ENCODE results near the gene FHL3. TPM values are rescaled to one million over a fixed set of nuclear protein-coding genes. Genes with fewer than 3 reads are reported as not detected.

FHL3 gene
- total RNA-seq, 1 donor from 2014 or later = 58.5 TPM

GRCh38 chr1:38000529-38001455 lies 4.5 kb downstream of the FHL3 start:
- no peaks in the 10 kb centered on the region for H3K27me3 ChIP-seq (ENCODE audit: control insufficient read depth in 3 of 3, insufficient read depth in 3 of 3, low read length in 3 of 3)
- peak overlapping the region; percentile 67 to 76 (median 75) for H3K4me3 ChIP-seq (ENCODE audit: low read length in 3 of 3)

DNA sequence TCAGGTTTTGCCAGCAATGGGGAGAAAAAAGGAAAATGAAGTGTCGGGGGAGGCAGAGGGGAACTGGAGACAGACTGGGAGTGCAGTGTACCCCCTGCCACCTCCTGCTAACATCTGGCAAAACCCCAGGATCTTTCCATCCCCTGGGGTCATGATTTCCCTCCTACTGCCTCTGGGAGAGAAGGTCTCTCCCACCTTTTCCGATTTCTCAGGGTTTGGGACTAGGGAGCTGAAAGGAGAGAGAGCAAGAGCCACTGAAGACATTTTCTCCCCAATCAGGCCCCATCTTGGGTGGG lies 5.1 kb downstream of the FHL3 start:
- Histone ChIP-seq H3K27ac (ENCODE audit: low read depth, low read length) (peak overlapping the region; percentile 99), H3K27me3 (ENCODE audit: control insufficient read depth in 3 of 3, insufficient read depth in 3 of 3, low read length in 3 of 3) (no peaks in the 10 kb centered on the region), H3K9ac (ENCODE audit: low read depth in 1 of 3, low read length in 3 of 3) (peak overlapping the region; percentile 70 to 100 (median 100)), H3K9me3 (ENCODE audit: control insufficient read depth in 3 of 3, low read length in 3 of 3) (no peaks in the 10 kb centered on the region), H3K36me3 (ENCODE audit: control insufficient read depth in 3 of 3, insufficient read depth in 3 of 3, low read length in 3 of 3) (peaks cover 37 to 49% (median 40%) of the 10 kb centered on the region in 3 donors), H3K4me1 (ENCODE audit: control insufficient read depth in 3 of 3, insufficient read depth in 3 of 3, low read length in 3 of 3) (peaks cover 66 to 85% (median 83%) of the 10 kb centered on the region in 3 donors), H3K4me3 (ENCODE audit: low read length in 3 of 3) (peak overlapping the region; percentile 67 to 76 (median 75))

More at GRCh38 chr1:38000529-38001455, 4.5 kb downstream of the FHL3 start:
- Histone ChIP-seq H3K9ac (ENCODE audit: low read depth in 1 of 3, low read length in 3 of 3) (peak overlapping the region; percentile 70 to 100 (median 100)), H3K27ac (ENCODE audit: low read depth, low read length) (peak overlapping the region; percentile 99), H3K4me1 (ENCODE audit: control insufficient read depth in 3 of 3, insufficient read depth in 3 of 3, low read length in 3 of 3) (peaks cover 67 to 84% (median 79%) of the 10 kb centered on the region in 3 donors), H3K36me3 (ENCODE audit: control insufficient read depth in 3 of 3, insufficient read depth in 3 of 3, low read length in 3 of 3) (peaks cover 37 to 48% (median 40%) of the 10 kb centered on the region in 3 donors), H3K9me3 (ENCODE audit: control insufficient read depth in 3 of 3, low read length in 3 of 3) (no peaks in the 10 kb centered on the region)

DNA sequence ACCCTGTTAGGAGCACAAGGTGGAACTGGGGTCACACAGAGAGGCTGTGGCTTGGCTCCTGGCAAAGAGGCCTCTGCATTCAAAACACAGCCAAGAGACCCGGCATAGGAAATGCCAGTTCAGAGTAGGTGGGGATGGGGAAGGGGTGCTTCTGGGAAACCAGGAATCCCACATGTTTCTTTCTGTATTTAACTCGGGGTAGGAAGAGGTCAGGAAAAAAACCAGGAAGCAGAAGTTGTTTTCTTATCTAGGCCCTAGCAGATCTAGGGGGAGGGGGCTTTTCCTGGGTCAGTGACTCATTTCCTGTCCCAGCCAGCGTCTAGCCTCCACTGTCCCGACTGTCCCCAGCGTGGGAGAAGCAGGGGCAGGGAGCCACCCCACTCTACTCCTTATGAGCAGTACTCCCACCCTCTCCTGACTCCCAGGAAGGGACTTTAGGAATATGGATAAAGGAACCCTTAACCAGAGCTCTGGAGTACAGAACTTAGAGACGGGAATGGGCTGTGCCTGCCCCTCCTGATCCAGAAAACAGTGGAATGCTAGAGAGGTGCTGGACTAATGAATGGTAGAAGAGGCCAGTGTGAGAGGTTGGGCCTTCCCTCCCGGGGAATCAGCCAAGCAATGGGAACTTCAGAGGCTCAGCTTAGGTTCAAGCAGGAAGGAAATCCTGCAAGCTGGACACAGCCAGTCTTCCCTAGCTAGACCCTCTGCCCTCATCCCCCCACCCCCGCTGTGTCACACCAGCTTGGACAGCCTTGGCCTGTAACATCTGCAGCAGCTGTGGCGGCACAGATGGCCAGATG lies 5.7 kb downstream of the FHL3 start:
- H3K9ac ChIP-seq (ENCODE audit: low read depth in 1 of 3, low read length in 3 of 3) = peak overlapping the region; percentile 70 to 100 (median 100)
- peaks cover 36 to 51% (median 40%) of the 10 kb centered on the region in 3 donors for H3K36me3 ChIP-seq (ENCODE audit: control insufficient read depth in 3 of 3, insufficient read depth in 3 of 3, low read length in 3 of 3)
- no peaks in the 10 kb centered on the region for H3K27me3 ChIP-seq (ENCODE audit: control insufficient read depth in 3 of 3, insufficient read depth in 3 of 3, low read length in 3 of 3)
- H3K4me3 ChIP-seq (ENCODE audit: low read length in 3 of 3) = peak overlapping the region; percentile 67 to 76 (median 75)
- H3K4me1 ChIP-seq (ENCODE audit: control insufficient read depth in 3 of 3, insufficient read depth in 3 of 3, low read length in 3 of 3) = peaks cover 66 to 89% (median 85%) of the 10 kb centered on the region in 3 donors
- peak overlapping the region; percentile 99 for H3K27ac ChIP-seq (ENCODE audit: low read depth, low read length)
- no peaks in the 10 kb centered on the region for H3K9me3 ChIP-seq (ENCODE audit: control insufficient read depth in 3 of 3, low read length in 3 of 3)

DNA sequence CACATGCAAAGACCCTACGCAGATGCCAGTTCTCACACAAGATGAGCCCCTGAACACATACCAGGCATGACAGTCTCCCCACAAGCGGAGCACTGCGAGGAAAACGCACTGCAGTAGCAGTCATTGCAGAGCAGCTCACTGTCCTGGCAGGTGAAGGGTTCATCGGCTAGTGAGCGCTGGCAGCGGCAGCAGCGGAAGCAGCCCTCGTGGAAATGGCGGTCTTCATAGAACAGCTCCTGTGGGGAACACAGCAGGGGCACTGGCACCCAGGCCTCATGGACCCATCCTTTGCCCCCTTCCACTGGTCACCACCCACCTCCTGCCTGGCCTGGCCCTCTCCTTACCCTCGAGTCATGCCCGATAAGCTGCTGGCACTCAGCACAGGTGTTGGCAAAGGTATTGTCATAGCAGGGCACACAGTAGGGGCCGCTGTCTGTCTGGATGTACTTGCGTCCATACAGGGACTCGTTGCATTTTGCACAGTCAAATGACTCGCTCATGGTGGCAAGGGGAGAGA lies 6.3 kb downstream of the FHL3 start:
- peak overlapping the region; percentile 67 to 76 (median 75) for H3K4me3 ChIP-seq (ENCODE audit: low read length in 3 of 3)
- no peaks in the 10 kb centered on the region for H3K27me3 ChIP-seq (ENCODE audit: control insufficient read depth in 3 of 3, insufficient read depth in 3 of 3, low read length in 3 of 3)
- peak overlapping the region; percentile 70 to 100 (median 100) for H3K9ac ChIP-seq (ENCODE audit: low read depth in 1 of 3, low read length in 3 of 3)
- H3K27ac ChIP-seq (ENCODE audit: low read depth, low read length) = peak overlapping the region; percentile 99
- H3K9me3 ChIP-seq (ENCODE audit: control insufficient read depth in 3 of 3, low read length in 3 of 3) = no peaks in the 10 kb centered on the region
- peaks cover 65 to 85% (median 80%) of the 10 kb centered on the region in 3 donors for H3K4me1 ChIP-seq (ENCODE audit: control insufficient read depth in 3 of 3, insufficient read depth in 3 of 3, low read length in 3 of 3)
- H3K36me3 ChIP-seq (ENCODE audit: control insufficient read depth in 3 of 3, insufficient read depth in 3 of 3, low read length in 3 of 3) = peaks cover 34 to 46% (median 40%) of the 10 kb centered on the region in 3 donors

- H3K9me3 ChIP-seq (ENCODE audit: control insufficient read depth in 3 of 3, low read length in 3 of 3) = no peaks in the 10 kb centered on the region
- peak overlapping the region; percentile 99 for H3K27ac ChIP-seq (ENCODE audit: low read depth, low read length)
- peaks cover 60 to 79% (median 73%) of the 10 kb centered on the region in 3 donors for H3K4me1 ChIP-seq (ENCODE audit: control insufficient read depth in 3 of 3, insufficient read depth in 3 of 3, low read length in 3 of 3)
- peak overlapping the region; percentile 67 to 76 (median 75) for H3K4me3 ChIP-seq (ENCODE audit: low read length in 3 of 3)
- H3K36me3 ChIP-seq (ENCODE audit: control insufficient read depth in 3 of 3, insufficient read depth in 3 of 3, low read length in 3 of 3) = peaks cover 34 to 43% (median 37%) of the 10 kb centered on the region in 3 donors
- no peaks in the 10 kb centered on the region for H3K27me3 ChIP-seq (ENCODE audit: control insufficient read depth in 3 of 3, insufficient read depth in 3 of 3, low read length in 3 of 3)
- peak overlapping the region in 2 of 3 donors; percentile 100 for H3K9ac ChIP-seq (ENCODE audit: low read depth in 1 of 3, low read length in 3 of 3)
Observed at GRCh38 chr1:37998089-37998808, 7.1 kb downstream of the FHL3 start.

- no peaks in the 10 kb centered on the region for H3K9me3 ChIP-seq (ENCODE audit: control insufficient read depth in 3 of 3, low read length in 3 of 3)
- no peaks in the 10 kb centered on the region for H3K27me3 ChIP-seq (ENCODE audit: control insufficient read depth in 3 of 3, insufficient read depth in 3 of 3, low read length in 3 of 3)
- H3K9ac ChIP-seq (ENCODE audit: low read depth in 1 of 3, low read length in 3 of 3) = peak overlapping the region in 2 of 3 donors; percentile 38 to 100
- peaks cover 54 to 72% (median 67%) of the 10 kb centered on the region in 3 donors for H3K4me1 ChIP-seq (ENCODE audit: control insufficient read depth in 3 of 3, insufficient read depth in 3 of 3, low read length in 3 of 3)
- H3K27ac ChIP-seq (ENCODE audit: low read depth, low read length) = peak overlapping the region; percentile 84
- H3K36me3 ChIP-seq (ENCODE audit: control insufficient read depth in 3 of 3, insufficient read depth in 3 of 3, low read length in 3 of 3) = peaks cover 34 to 43% (median 35%) of the 10 kb centered on the region in 3 donors
- peak overlapping the region in 1 of 3 donors; percentile 67 for H3K4me3 ChIP-seq (ENCODE audit: low read length in 3 of 3)
Observed at GRCh38 chr1:37997256-37998088, 7.8 kb downstream of the FHL3 start.

- Histone ChIP-seq H3K9ac (ENCODE audit: low read depth in 1 of 3, low read length in 3 of 3) (peak overlapping the region; percentile 10 to 69 (median 59)), H3K36me3 (ENCODE audit: control insufficient read depth in 3 of 3, insufficient read depth in 3 of 3, low read length in 3 of 3) (peaks cover 32 to 41% (median 35%) of the 10 kb centered on the region in 3 donors), H3K4me1 (ENCODE audit: control insufficient read depth in 3 of 3, insufficient read depth in 3 of 3, low read length in 3 of 3) (peaks cover 43 to 60% (median 55%) of the 10 kb centered on the region in 3 donors), H3K9me3 (ENCODE audit: control insufficient read depth in 3 of 3, low read length in 3 of 3) (no peaks in the 10 kb centered on the region), H3K27me3 (ENCODE audit: control insufficient read depth in 3 of 3, insufficient read depth in 3 of 3, low read length in 3 of 3) (no peaks in the 10 kb centered on the region), H3K27ac (ENCODE audit: low read depth, low read length) (peak overlapping the region; percentile 84), H3K4me3 (ENCODE audit: low read length in 3 of 3) (peak overlapping the region; percentile 30 to 64 (median 52))
Observed at GRCh38 chr1:37995751-37996345, 9.5 kb downstream of the FHL3 start.

GRCh38 chr1:37994886-37995566 lies 10.3 kb downstream of the FHL3 start:
- H3K27me3 ChIP-seq (ENCODE audit: control insufficient read depth in 3 of 3, insufficient read depth in 3 of 3, low read length in 3 of 3) = no peaks in the 10 kb centered on the region
- H3K4me1 ChIP-seq (ENCODE audit: control insufficient read depth in 3 of 3, insufficient read depth in 3 of 3, low read length in 3 of 3) = peaks cover 35 to 60% (median 49%) of the 10 kb centered on the region in 3 donors
- H3K36me3 ChIP-seq (ENCODE audit: control insufficient read depth in 3 of 3, insufficient read depth in 3 of 3, low read length in 3 of 3) = peaks cover 27 to 37% (median 29%) of the 10 kb centered on the region in 3 donors
- no peaks in the 10 kb centered on the region for H3K9me3 ChIP-seq (ENCODE audit: control insufficient read depth in 3 of 3, low read length in 3 of 3)
- H3K27ac ChIP-seq (ENCODE audit: low read depth, low read length) = peak overlapping the region; percentile 84
- H3K4me3 ChIP-seq (ENCODE audit: low read length in 3 of 3) = peak overlapping the region in 1 of 3 donors; percentile 30
- H3K9ac ChIP-seq (ENCODE audit: low read depth in 1 of 3, low read length in 3 of 3) = no peak overlapping the region
